Transverse colon (tissue), 4 donors: Measurements from ENCODE around the gene HERC4. TPM values are rescaled to one million over a fixed set of nuclear protein-coding genes. Genes with fewer than 3 reads are reported as not detected.

ENCODE experiments used
- DNase-seq: peaks from one replicate; pipeline ENCODE4 v3.0.0-alpha.2; 2019
- H3K27ac ChIP-seq, 4 donors: fragments of 200-600 bp; sonication (generic); 2 replicates each; pipeline ENCODE4 v1.5.1; 2016 to 2018; ENCODE audit warnings: inconsistent platforms in 4 of 4
- H3K27me3 ChIP-seq: fragments of 200-600 bp; sonication (generic); 2 replicates; pipeline ENCODE4 v1.5.1; 2017; ENCODE audit warnings: inconsistent platforms
- H3K36me3 ChIP-seq, 4 donors: fragments of 200-600 bp; sonication (generic); 2 replicates each; pipeline ENCODE4 v1.5.1; 2017 to 2019; ENCODE audit warnings: inconsistent platforms in 4 of 4
- H3K4me1 ChIP-seq, 4 donors: fragments of 200-600 bp; sonication (generic); 2 replicates each; pipeline ENCODE4 v1.5.1; 2017 to 2020; ENCODE audit warnings: inconsistent platforms in 4 of 4
- H3K4me3 ChIP-seq, 4 donors: fragments of 200-600 bp; sonication (generic); 1 replicate in 1 of 4; 2 replicates in 3 of 4; pipeline versions ENCODE4 v1.5.1 to v1.6.1; 2017 to 2019; ENCODE audit warnings: inconsistent platforms in 4 of 4
- H3K9me3 ChIP-seq, 2 donors: fragments of 200-600 bp; sonication (generic); 2 replicates each; pipeline ENCODE4 v1.5.1; 2017 to 2019; ENCODE audit warnings: inconsistent platforms in 2 of 2
- CTCF ChIP-seq, 5 experiments: fragments of 200-600 bp in 3 of 5; fragments of 450-650 bp in 2 of 5; sonication (generic) in 3 of 5; IDR thresholded peaks; 1 replicate in 2 of 5; 2 replicates in 3 of 5; pipeline ENCODE4 v1.5.1; 2016 to 2017; ENCODE audit warnings: antibody characterized with exemption in 5 of 5, inconsistent platforms in 3 of 5, mild to moderate bottlenecking in 2 of 5, moderate library complexity in 1 of 5
- EP300 ChIP-seq: sonication (generic); formaldehyde crosslinking; IDR thresholded peaks from one replicate; pipeline ENCODE4 v1.6.1; 2017; ENCODE audit warnings: antibody characterized with exemption, low read depth
- POLR2A ChIP-seq: fragments of 450-650 bp; IDR thresholded peaks from one replicate; pipeline ENCODE4 v1.6.1; 2016; ENCODE audit warnings: antibody characterized with exemption, mild to moderate bottlenecking, moderate library complexity
- POLR2AphosphoS5 ChIP-seq, 3 donors: sonication (generic); formaldehyde crosslinking; IDR thresholded peaks; one replicate each; pipeline ENCODE4 v1.6.1; 2016; ENCODE audit warnings: antibody characterized with exemption in 3 of 3
- WGBS, 2 donors: methylation state at CpG; one replicate each; pipeline ENCODE4 v1.1.5; 2018; ENCODE audit warnings: low coverage in 1 of 2; 5-methylcytosine and 5-hydroxymethylcytosine counted together
- in situ Hi-C, 4 donors: fragments of 200-750 bp; cut with MboI; loops; one replicate each; pipeline versions ENCODE4 v1.15.0 to v1.15.1; 2017; ENCODE audit warnings: low sequenced_read_pairs in 3 of 4, low pct_ligation_motif_present in 1 of 4, low pct_unique_long_range_greater_than_20kb in 1 of 4
- intact Hi-C: fragments of 100-400 bp; cut with DNase I; formaldehyde crosslinking; loops from one replicate; pipeline ENCODE4 v1.15.1; 2023; ENCODE audit warnings: low total_unique reads
- total RNA-seq, 4 donors: library from RNA; depleted of rRNA; stranded (reverse); fragments of >200 nt; gene quantifications; one replicate each; pipeline ENCODE4 v1.1.0, GENCODE V29; 2016

HERC4 gene
- total RNA-seq, 4 donors from 2014 or later, result 32.0 to 154 (median 105) TPM

GRCh38 chr10:67959839-67960476 lies 115.1 kb downstream of the HERC4 start:
- 92 to 93% methylated on average over 6 to 8 of the region's 8 CpGs for WGBS, 2 donors
- H3K4me1 ChIP-seq, result no peaks in the 10 kb centered on the region
- no peak for DNase-seq
- no peak overlapping the region for H3K4me3 ChIP-seq
- no peak for TF ChIP-seq CTCF (IDR thresholded peaks at IDR 0.05)
- no peak for TF ChIP-seq POLR2AphosphoS5 (IDR thresholded peaks at IDR 0.05)
- no peak for TF ChIP-seq EP300
- TF ChIP-seq POLR2A, result no peak
- in situ Hi-C loops, result no loop called here
- intact Hi-C loops, result no loop called here
- no peaks in the 10 kb centered on the region for H3K27me3 ChIP-seq
- H3K9me3 ChIP-seq, result no peaks in the 10 kb centered on the region
- H3K27ac ChIP-seq, result no peak overlapping the region
- H3K36me3 ChIP-seq, result peaks cover 0 to 14% (median under 1%) of the 10 kb centered on the region in 4 donors

- Histone ChIP-seq H3K4me1 (no peaks in the 10 kb centered on the region), H3K9me3 (no peaks in the 10 kb centered on the region), H3K4me3 (no peak overlapping the region), H3K27me3 (no peaks in the 10 kb centered on the region), H3K36me3 (peaks cover 0 to 22% (median 10%) of the 10 kb centered on the region in 4 donors), H3K27ac (no peak overlapping the region)
- no peak for TF ChIP-seq POLR2AphosphoS5 (IDR thresholded peaks at IDR 0.05)
- TF ChIP-seq POLR2A, result no peak
- TF ChIP-seq CTCF (IDR thresholded peaks at IDR 0.05), result no peak
- no peak for TF ChIP-seq EP300
- in situ Hi-C loops, result no loop called here
- WGBS, 2 donors, result 98% methylated on average over 3 to 6 of the region's 6 CpGs
- intact Hi-C loops, result no loop called here
- DNase-seq, result no peak
These were observed 119.5 kb downstream of the HERC4 start for GRCh38 chr10:67955614-67956013.

GRCh38 chr10:67943917-67944316 lies 131.2 kb downstream of the HERC4 start:
- intact Hi-C loops, result no loop called here
- H3K4me3 ChIP-seq, result no peak overlapping the region
- H3K4me1 ChIP-seq, result no peaks in the 10 kb centered on the region
- TF ChIP-seq EP300, result no peak
- no peak for TF ChIP-seq POLR2A
- no peak for TF ChIP-seq CTCF (IDR thresholded peaks at IDR 0.05)
- no peak for TF ChIP-seq POLR2AphosphoS5 (IDR thresholded peaks at IDR 0.05)
- no peak overlapping the region for H3K27ac ChIP-seq
- 97% methylated on average over 2 of the region's 2 CpGs; no CpG with 5 or more reads in 1 of the 2 donors for WGBS, 2 donors
- peaks cover 0 to 42% (median 5%) of the 10 kb centered on the region in 4 donors for H3K36me3 ChIP-seq
- in situ Hi-C loops, result no loop called here
- H3K27me3 ChIP-seq, result no peaks in the 10 kb centered on the region
- no peaks in the 10 kb centered on the region for H3K9me3 ChIP-seq
- no peak for DNase-seq

GRCh38 chr10:67936416-67936815 lies 138.7 kb downstream of the HERC4 start:
- H3K27ac ChIP-seq, result no peak overlapping the region
- DNase-seq, result no peak
- H3K4me1 ChIP-seq, result no peaks in the 10 kb centered on the region
- no peaks in the 10 kb centered on the region for H3K27me3 ChIP-seq
- WGBS, 2 donors, result 94 to 100% methylated on average over 1 of the region's 1 CpG
- in situ Hi-C loops, result no loop called here
- H3K9me3 ChIP-seq, result no peaks in the 10 kb centered on the region
- TF ChIP-seq CTCF (IDR thresholded peaks at IDR 0.05), result no peak
- intact Hi-C loops, result no loop called here
- H3K36me3 ChIP-seq, result peaks cover 0 to 43% (median 20%) of the 10 kb centered on the region in 4 donors
- H3K4me3 ChIP-seq, result no peak overlapping the region
